ENCODE measurements around the gene SRSF3.

GRCh38 chr6:36593569-36594028 is 563 bp upstream of the SRSF3 start:
- TF ChIP-seq, protein P1, sequence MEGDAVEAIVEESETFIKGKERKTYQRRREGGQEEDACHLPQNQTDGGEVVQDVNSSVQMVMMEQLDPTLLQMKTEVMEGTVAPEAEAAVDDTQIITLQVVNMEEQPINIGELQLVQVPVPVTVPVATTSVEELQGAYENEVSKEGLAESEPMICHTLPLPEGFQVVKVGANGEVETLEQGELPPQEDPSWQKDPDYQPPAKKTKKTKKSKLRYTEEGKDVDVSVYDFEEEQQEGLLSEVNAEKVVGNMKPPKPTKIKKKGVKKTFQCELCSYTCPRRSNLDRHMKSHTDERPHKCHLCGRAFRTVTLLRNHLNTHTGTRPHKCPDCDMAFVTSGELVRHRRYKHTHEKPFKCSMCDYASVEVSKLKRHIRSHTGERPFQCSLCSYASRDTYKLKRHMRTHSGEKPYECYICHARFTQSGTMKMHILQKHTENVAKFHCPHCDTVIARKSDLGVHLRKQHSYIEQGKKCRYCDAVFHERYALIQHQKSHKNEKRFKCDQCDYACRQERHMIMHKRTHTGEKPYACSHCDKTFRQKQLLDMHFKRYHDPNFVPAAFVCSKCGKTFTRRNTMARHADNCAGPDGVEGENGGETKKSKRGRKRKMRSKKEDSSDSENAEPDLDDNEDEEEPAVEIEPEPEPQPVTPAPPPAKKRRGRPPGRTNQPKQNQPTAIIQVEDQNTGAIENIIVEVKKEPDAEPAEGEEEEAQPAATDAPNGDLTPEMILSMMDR (IDR thresholded peaks at IDR 0.05): no peak
- no peak for TF ChIP-seq EZH2 (IDR thresholded peaks at IDR 0.05; ENCODE audit: borderline replicate concordance, insufficient read depth, low read depth, low read length, poor library complexity, severe bottlenecking)

Data from B cell (primary cell).